ELF-1 (cell line): ENCODE results near the gene PTPN18.

Experiments
- DNase-seq: peaks from one replicate; pipeline ENCODE4 v3.0.0-alpha.2; 2016; ENCODE audit warnings: low read depth, low spot score

PTPN18 gene

GRCh38 chr2:130365075-130365474 lies 9.2 kb downstream of the PTPN18 start:
- no peak for DNase-seq

- no peak for DNase-seq
These were observed 10.1 kb downstream of the PTPN18 start for GRCh38 chr2:130365963-130366362.

GRCh38 chr2:130366720-130367119 lies 10.9 kb downstream of the PTPN18 start:
- no peak for DNase-seq

GRCh38 chr2:130368786-130369185 lies 12.9 kb downstream of the PTPN18 start:
- no peak for DNase-seq

- no peak for DNase-seq
These were observed 13.6 kb downstream of the PTPN18 start for GRCh38 chr2:130369311-130369964.

GRCh38 chr2:130369965-130370341 lies 14.1 kb downstream of the PTPN18 start:
- DNase-seq: no peak

GRCh38 chr2:130370490-130370889 lies 14.6 kb downstream of the PTPN18 start:
- DNase-seq: no peak

GRCh38 chr2:130371723-130372054 lies 15.8 kb downstream of the PTPN18 start:
- peak; percentile 58 for DNase-seq

GRCh38 chr2:130372055-130372832 lies 16.4 kb downstream of the PTPN18 start:
- peak; percentile 92 for DNase-seq

- DNase-seq: no peak
These were observed 17.3 kb downstream of the PTPN18 start for GRCh38 chr2:130372833-130373807.

- DNase-seq: no peak
These were observed 18.0 kb downstream of the PTPN18 start for GRCh38 chr2:130373808-130374365.

- no peak for DNase-seq
These were observed 18.9 kb downstream of the PTPN18 start for GRCh38 chr2:130374587-130375290.

GRCh38 chr2:130375291-130376266 lies 19.7 kb downstream of the PTPN18 start:
- no peak for DNase-seq

GRCh38 chr2:130376433-130377293 lies 20.8 kb downstream of the PTPN18 start:
- DNase-seq: no peak

GRCh38 chr2:130377491-130377890 lies 21.6 kb downstream of the PTPN18 start:
- no peak for DNase-seq

- no peak for DNase-seq
These were observed 22.5 kb downstream of the PTPN18 start for GRCh38 chr2:130378206-130378897.

GRCh38 chr2:130378898-130379214 lies 23.0 kb downstream of the PTPN18 start:
- no peak for DNase-seq

- DNase-seq: no peak
These were observed 24.5 kb downstream of the PTPN18 start for GRCh38 chr2:130380096-130380934.
